Left hindlimb (tissue), 1 donor: ENCODE results near the gene DTL.
"Not testable (repeated sequence)": the region's sequence is repeated elsewhere in the genome, so short reads cannot be mapped to it uniquely, and the experiment has no call there.

Source experiments
- DNase-seq: peaks from one replicate; pipeline ENCODE4 v3.0.0-alpha.2; 2018

Gene DTL, protein sequence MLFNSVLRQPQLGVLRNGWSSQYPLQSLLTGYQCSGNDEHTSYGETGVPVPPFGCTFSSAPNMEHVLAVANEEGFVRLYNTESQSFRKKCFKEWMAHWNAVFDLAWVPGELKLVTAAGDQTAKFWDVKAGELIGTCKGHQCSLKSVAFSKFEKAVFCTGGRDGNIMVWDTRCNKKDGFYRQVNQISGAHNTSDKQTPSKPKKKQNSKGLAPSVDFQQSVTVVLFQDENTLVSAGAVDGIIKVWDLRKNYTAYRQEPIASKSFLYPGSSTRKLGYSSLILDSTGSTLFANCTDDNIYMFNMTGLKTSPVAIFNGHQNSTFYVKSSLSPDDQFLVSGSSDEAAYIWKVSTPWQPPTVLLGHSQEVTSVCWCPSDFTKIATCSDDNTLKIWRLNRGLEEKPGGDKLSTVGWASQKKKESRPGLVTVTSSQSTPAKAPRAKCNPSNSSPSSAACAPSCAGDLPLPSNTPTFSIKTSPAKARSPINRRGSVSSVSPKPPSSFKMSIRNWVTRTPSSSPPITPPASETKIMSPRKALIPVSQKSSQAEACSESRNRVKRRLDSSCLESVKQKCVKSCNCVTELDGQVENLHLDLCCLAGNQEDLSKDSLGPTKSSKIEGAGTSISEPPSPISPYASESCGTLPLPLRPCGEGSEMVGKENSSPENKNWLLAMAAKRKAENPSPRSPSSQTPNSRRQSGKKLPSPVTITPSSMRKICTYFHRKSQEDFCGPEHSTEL

GRCh38 chr1:212035123-212035834, at the start of gene DTL, which contains the start of gene INTS7:
Gene DTL (plus strand): TSS chr1:212035748. CDS start chr1:212035891, 143 bp downstream.
Gene INTS7 (minus strand): TSS chr1:212035557. CDS start chr1:212035437, 120 bp downstream.
- peak; percentile 99 for DNase-seq

DNA sequence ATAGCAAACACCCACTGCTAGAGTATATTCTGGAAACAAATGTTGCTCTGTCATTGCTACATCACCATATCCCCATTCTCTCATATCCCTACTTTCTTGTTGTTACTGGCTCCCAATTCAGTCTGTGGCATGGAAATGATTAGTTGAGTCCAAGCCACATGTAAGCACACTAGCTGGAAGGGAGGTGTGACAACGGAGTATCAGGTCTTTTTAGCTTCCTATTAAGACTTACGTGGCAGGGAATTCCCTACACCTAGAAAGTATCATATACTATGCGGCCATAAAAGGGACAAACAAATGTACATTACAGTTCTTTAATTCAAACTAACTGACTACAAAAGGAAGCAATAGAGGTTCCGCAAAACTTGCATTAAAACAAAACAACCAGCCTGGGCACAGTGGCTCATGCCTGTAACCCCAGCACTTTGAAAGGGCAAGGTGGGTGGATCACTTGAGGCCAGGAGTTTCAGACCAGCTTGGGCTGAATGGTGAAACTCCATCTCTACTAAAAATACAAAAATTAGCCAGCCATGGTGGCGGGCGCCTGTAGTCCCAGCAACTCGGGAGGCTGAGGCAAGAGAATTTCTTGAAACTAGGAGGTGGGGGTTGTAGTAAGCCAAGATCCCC, 48.8 kb upstream of the DTL start:
- no peak for DNase-seq

GRCh38 chr1:211991695-211992094, 43.9 kb upstream of the DTL start:
- no peak for DNase-seq

GRCh38 chr1:211997426-211997825, 38.1 kb upstream of the DTL start:
- DNase-seq, result not testable (repeated sequence)

DNA sequence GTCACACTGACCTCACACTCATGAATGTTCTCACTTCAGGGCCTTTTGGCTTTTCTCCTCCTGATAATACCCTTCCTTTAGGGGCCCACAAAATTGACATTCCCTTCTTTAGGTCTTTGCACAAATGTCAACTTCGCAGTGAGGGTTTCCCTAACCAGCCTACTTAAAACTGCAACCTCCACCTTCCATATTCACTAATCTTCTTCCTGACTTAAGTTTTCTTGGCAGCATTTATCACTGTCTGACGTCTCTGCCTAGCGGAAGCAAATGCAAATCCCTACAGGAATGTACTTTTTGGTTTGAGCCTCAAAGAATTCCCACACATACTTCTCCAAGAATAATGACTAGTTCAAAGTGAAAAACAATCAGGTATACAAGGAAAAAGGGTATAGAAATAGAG, 33.0 kb upstream of the DTL start:
- DNase-seq, result no peak

GRCh38 chr1:212004895-212005608, 30.5 kb upstream of the DTL start:
- no peak for DNase-seq

DNA sequence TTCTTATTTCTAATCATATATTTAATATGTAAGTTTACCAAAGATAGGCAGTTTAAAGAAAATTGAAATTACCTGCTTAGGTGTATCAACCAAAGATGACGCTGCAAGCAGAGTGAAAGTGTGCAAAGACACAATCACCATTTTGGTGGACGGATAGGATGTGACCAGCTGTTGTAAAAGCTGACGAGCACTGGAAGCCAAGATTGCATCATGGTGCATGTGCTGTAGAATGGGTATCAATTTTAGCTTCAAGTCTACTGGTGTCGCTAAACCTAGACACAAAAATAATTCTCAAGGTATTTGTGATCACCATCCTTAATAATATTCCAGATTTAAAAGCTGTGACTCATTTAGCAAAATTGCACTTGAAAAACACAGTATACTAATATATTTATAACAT, 28.4 kb upstream of the DTL start:
- DNase-seq, result no peak

GRCh38 chr1:212007886-212008285, 27.7 kb upstream of the DTL start:
- DNase-seq, result no peak

DNA sequence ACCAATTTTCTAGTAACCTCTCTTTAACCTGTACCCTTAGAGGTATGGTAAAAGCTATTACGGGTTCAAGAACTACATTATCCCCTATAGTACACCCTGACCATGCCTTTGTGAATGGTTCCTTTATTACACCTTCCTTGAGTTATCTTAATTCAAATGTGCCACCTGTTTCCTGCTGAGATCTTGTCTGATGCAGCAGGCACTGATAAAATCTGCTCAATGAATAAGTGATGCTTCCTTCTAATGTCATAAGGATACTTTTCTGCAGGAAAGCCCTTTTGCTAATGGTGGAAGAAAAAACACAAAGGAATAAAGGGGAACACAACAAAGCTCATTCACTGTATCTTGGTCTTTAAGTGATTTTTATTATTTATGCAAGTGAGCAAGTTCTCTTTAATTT, 26.0 kb upstream of the DTL start:
- no peak for DNase-seq

- no peak for DNase-seq
Measured at GRCh38 chr1:212010004-212010403, 25.5 kb upstream of the DTL start.

DNA sequence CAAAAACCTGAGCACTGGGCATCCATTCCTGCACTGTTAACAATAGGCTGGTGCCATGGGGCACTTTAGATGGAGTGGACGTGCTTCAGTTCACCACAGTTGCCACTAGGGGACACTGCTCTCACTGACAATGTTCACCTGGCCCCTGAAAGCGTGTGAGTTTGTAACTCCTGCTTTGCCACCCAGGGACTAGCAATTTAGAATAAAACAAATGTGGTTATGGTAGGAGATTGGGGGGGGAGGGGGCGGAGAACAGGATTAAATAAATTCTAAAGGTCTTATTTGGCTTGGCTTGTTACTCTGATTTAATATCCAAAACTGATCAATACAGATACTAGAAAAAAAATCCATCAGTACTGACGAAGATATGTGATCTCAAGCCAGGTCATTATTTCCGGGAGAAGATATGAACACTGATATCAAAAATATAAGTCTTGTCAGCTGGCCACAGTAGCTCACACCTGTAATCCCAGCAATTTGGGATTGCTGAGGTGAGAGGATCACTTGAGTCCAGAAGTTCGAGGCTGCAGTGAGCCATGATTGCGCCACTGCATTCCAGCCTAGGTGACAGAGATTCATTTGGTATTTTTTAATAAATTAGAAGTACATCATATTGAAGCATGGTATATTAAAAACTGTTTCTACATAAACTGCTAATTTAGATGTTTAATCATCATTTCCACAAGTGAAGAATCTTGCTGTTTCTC, 23.4 kb upstream of the DTL start:
- peak; percentile 38 for DNase-seq

GRCh38 chr1:212013672-212014071, 21.9 kb upstream of the DTL start:
- no peak for DNase-seq

DNA sequence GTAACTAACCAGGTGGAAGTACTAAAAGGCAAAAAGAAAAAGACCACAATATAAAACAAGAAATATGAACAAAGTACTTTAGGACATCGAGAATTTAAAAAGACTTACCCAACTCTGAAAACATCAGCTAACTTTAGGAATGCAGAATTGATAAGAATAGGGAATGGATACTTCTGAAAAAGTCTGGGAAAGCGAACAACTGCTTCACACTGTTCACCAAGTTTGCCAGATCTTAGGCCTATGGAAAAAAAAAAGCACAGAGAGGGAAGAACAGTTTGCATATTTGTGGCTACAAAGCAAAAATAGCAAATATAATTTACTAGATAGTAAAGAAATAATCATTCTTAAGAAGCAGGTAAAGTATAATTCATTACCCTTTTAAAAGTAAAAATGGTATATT, 14.6 kb upstream of the DTL start:
- no peak for DNase-seq

GRCh38 chr1:212021563-212021962, 14.0 kb upstream of the DTL start:
- no peak for DNase-seq

DNA sequence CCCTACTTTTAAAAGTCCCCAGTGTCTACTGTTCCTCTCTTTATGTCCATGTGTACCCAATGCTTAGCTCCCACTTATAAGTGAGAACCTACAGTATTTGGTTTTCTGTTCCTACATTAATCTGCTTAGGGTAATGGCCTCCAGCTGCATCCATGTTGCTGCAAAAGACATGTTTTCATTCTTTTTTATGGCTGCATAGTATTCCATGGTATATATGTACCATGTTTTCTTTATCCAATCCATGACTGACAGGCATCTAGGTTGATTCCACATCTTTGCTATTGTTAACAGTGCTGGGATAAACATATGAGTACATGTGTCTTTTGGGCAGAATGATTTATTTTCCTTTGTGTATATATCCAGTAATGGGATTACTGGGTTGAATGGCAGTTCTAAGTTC, 12.6 kb upstream of the DTL start:
- not testable (repeated sequence) for DNase-seq

DNA sequence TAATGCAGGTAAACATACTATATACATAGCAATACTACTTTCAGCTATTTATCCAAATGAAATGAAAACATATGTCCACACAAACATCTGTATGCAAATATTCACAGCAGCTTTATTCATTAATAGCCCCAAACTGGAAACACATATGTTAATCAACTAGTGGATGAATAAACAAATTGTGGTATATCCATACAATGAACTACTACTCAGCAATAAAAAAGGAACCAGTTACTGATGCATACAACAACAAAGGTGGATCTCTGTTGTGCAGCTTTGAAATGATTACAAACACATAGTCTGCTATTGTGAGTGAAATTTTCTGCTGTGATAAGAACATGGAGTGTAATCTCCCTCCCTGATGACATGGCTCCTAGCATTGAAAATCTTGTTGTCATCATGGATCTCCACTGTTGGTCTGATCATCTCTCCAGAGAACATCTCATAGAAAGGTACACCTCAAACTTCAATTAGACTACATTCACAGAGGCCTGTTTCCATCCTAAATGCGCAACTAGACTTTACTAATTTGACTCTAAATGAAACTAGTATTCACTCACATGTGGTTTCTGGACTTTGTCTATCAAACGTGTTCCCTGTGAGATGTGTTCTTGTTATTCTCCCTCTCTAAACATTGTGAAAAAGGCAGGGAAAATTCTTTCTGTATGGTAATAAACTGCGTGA, 10.9 kb upstream of the DTL start:
- no peak for DNase-seq

GRCh38 chr1:212027727-212028126, 7.8 kb upstream of the DTL start:
- DNase-seq, result not testable (repeated sequence)

GRCh38 chr1:212030936-212031528, 4.5 kb upstream of the DTL start:
- no peak for DNase-seq

- no peak for DNase-seq
Measured at GRCh38 chr1:212034516-212035122, 929 bp upstream of the DTL start.
